Measurements from ENCODE around the gene INHA.
A peak's percentile ranks its signal among the peaks of the same experiment; 100 is the strongest.

Gene INHA

GRCh38 chr2:219567131-219567530, 5.0 kb upstream of the INHA start:
- in situ Hi-C loops (cut with HindIII; ENCODE audit: low sequenced_read_pairs): no loop called here
- DNase-seq (ENCODE audit: low read depth): no peak
- no peak overlapping the region for H3K4me3 ChIP-seq (ENCODE audit: low read depth, low read length)
- no peak for TF ChIP-seq CTCF (IDR thresholded peaks at IDR 0.05; ENCODE audit: low read depth, low read length, missing control alignments)

- DNase-seq (ENCODE audit: low read depth): no peak
- no peak for TF ChIP-seq CTCF (IDR thresholded peaks at IDR 0.05; ENCODE audit: low read depth, low read length, missing control alignments)
- in situ Hi-C loops (cut with HindIII; ENCODE audit: low sequenced_read_pairs): no loop called here
- no peak overlapping the region for H3K4me3 ChIP-seq (ENCODE audit: low read depth, low read length)
These were observed 4.2 kb upstream of the INHA start for GRCh38 chr2:219567791-219568361.

- no peak overlapping the region for H3K4me3 ChIP-seq (ENCODE audit: low read depth, low read length)
- in situ Hi-C loops (cut with HindIII; ENCODE audit: low sequenced_read_pairs): no loop called here
- TF ChIP-seq CTCF (IDR thresholded peaks at IDR 0.05; ENCODE audit: low read depth, low read length, missing control alignments): no peak
- no peak for DNase-seq (ENCODE audit: low read depth)
These were observed 3.1 kb upstream of the INHA start for GRCh38 chr2:219569041-219569440.

- in situ Hi-C loops (cut with HindIII; ENCODE audit: low sequenced_read_pairs): no loop called here
- H3K4me3 ChIP-seq (ENCODE audit: low read depth, low read length): peak overlapping the region; percentile 58
- DNase-seq (ENCODE audit: low read depth): no peak
- no peak for TF ChIP-seq CTCF (IDR thresholded peaks at IDR 0.05; ENCODE audit: low read depth, low read length, missing control alignments)
These were observed 2.5 kb upstream of the INHA start for GRCh38 chr2:219569635-219570034.

- H3K4me3 ChIP-seq (ENCODE audit: low read depth, low read length): peak overlapping the region; percentile 58
- TF ChIP-seq CTCF (IDR thresholded peaks at IDR 0.05; ENCODE audit: low read depth, low read length, missing control alignments): no peak
- DNase-seq (ENCODE audit: low read depth): no peak
- in situ Hi-C loops (cut with HindIII; ENCODE audit: low sequenced_read_pairs): no loop called here
These were observed 1.8 kb upstream of the INHA start for GRCh38 chr2:219570194-219570923.

- DNase-seq (ENCODE audit: low read depth): no peak
- TF ChIP-seq CTCF (IDR thresholded peaks at IDR 0.05; ENCODE audit: low read depth, low read length, missing control alignments): no peak
- peak overlapping the region; percentile 58 for H3K4me3 ChIP-seq (ENCODE audit: low read depth, low read length)
- in situ Hi-C loops (cut with HindIII; ENCODE audit: low sequenced_read_pairs): no loop called here
These were observed 1.2 kb upstream of the INHA start for GRCh38 chr2:219570924-219571310.
